NCI-H2029 treated with DMSO at 0.1 percent for 48 hours (cell line): ENCODE results near the gene ARGLU1.
A peak's percentile ranks its signal among the peaks of the same experiment; 100 is the strongest.

Experiments used
- DNase-seq: peaks from one replicate; lab custom pipeline; 2025; lab: John Stamatoyannopoulos, UW

Gene ARGLU1

DNA sequence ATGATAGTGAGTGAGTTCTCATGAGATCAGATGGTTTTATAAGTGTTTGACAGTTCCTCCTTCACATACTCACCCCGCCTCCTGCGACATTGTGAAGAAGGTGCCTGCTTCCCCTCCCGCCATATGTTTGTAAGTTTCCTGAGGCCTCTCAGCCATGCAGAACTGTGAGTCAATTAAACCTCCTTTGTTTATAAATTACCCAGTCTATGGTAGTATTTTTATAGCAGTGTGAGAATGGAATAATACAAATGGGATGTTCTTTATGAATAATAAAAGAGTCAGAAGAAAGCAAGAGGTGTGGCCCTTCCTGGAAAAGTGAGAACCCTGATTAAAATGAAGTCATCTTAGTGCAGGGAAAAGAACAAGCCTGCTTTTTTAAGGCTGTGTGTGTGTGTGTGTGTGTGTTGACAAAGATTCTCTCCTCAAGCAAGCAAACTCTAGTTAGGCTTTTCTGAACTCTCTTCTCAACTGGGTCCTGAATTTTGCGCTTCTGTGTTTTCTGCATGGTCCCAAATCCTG, 18.8 kb upstream of the ARGLU1 start:
- no peak for DNase-seq

DNA sequence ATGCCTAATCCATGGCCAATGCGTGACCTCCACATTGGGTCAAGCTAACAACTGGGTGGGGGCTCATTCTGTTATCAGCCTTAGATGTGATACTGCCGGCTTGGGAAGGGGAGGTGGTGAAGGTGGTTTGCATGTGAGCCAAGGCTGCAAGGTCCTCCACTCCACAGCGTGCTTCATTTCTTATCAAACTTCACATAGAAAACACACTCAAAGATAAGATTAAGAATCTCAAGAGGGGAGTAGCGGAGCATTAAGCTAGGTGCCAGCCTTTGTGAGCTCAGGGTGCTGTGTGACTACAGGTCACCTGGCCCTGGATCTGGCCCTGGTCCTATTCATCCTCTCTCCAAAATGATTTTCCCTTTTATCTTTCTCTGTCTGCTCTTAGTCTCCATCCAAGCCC, 13.3 kb upstream of the ARGLU1 start:
- DNase-seq = no peak

DNA sequence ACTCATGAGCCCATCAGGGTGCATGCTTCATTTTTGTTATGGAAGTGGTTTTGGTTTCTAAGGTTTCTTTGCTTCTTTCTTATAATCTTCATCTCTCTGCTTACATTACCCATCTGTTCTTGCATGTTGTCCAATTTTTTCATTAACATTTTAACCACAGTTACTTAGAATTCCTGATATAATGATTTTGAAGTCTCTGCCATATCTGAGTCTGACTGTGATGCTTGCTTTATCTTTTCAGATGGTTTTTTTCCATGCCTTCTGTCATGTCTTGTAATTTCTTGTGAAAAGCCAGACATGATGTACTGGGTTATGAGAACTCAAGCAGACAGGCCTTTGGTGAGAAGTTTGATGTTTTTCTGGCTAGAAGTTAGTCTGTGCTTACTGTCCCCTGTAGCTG, 8.0 kb upstream of the ARGLU1 start:
- no peak for DNase-seq

DNA sequence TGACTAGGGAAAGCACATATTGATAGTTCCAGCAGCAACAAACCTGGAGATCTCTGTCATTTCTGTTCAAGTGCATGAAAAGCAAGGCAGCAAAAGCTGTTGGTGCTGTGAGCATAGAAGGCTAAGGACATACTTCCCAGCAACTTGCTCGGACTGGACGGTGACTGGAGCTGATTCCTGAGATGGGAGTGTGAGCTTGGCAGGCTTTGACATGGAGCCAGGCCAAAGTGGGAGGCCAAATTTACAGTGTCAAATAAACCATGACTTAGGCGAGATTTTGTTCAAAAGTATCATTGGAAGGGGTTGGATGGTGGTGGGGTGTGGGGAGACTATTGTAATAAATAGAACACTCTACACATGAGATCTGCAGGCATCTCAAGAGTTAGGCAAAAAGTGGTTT, 5.9 kb upstream of the ARGLU1 start:
- no peak for DNase-seq

DNA sequence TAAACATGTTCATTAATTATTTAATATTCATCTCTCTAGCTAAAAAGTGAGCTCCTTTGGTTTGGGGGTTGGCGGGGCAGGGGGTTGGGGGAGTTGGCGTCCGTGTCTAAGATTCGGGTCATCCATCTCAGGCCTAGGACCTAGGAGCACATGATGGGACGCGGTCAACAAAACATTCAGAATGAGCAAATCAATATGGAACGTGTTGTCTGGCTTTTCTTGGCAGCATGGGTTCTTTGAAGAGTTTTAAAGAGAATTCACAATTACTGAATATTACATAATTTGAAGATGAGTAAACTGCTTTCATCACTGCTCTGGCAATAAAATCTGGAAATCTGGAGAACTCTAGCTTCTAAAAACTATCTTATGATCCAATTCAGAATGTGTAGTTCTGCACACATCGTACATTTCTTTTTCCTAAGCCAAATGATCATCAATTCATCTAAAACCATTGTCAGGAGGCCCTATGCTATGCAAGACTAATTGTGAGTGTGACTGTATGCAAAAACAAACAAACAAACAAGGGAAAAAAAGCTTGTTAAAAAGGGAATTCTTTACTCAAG, 5.4 kb upstream of the ARGLU1 start:
- DNase-seq = no peak

DNA sequence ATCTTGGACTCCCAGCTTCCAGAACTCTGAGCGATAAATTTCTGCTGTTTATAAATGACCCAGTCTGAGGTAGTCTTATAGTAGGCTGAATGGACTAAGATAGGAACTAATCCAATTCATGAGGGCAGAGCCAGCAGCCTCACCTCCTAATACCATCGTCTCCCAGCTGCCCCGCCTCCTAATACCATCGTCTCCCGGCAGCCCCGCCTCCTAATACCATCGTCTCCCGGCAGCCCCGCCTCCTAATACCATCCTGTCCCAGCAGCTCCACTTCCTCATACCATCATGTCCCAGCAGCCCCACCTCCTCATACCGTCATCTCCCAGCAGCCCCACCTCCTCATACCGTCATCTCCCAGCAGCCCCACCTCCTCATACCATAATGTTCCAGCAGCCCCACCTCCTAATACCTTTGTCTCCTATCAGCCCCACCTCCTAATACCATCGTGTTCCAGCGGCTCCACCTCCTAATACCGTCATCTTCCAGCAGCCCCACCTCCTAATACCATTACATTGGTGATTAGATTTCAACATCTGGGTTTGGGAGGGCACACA, 2.4 kb upstream of the ARGLU1 start:
- no peak for DNase-seq

DNA sequence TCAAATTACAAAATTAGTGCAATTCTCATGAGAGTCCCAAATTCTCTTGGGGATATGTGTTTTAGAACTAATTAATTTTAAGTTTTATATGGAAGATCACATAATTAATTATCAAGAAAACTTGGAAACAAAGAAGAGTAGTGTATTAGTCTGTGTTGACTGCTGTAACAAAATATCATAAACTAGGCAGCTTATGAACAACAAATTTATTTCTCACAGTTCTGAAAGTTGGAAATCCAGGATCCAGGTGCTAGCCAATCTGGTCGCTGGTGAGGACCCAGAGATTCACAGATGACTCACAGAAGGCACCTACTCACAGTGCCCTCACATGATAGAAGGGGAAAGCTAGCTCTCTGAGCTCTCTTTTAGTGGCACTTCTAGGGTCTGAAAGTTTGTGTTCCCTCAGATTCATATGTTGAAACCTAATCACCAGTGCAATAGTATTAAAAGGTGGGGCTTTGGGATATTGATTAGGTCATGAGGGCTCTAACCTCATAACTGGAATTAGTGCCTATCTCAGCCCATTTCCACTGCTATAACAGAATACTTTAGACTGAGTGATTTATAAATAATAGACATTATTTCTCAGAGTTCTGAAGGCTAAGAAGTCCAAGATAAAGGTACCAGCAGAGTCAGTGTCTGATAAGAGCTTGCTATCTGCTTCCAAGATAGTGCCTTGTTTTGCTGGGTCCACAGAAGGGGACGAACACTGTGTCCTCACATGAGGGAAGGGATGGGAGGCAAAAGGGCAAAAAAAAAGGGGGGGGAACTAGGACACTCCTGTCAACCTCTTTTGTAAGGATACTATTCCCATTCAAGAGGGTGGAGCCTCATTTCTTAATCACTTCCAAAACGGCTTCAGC, 1.5 kb upstream of the ARGLU1 start:
- DNase-seq = no peak

DNA sequence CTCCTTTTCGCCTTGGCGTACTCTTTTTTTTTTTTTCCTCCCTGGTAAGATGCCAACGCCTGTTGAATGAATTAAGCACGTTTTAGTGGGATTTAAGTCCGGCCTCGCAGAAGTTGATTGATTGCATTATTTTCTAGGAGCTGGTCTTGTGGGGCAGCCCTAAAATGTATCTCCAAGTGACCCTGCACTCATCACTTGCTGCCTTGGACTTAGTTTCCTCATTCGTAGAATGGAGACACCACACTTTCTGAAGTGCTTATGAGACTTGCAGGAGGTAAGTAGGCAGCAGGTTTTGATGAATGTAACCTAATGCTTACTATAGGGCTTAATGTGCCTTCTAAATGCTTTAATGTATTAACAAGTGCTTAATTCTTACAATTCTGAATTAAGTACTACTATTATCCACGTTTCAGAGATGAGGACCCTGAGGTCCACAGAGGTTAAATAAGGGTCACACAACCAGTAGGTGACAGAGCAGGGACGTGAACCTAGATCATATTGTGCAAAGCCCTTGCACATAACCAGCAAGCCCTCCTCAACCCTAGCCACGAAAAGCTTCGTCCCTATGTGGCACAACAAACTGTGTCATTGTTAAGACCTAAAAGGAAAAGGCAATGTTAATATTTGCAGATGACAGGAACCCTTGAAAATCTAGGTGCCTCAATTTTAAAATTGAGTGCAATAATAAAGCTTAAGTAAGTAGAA, 514 bp upstream of the ARGLU1 start:
- DNase-seq = no peak

DNA sequence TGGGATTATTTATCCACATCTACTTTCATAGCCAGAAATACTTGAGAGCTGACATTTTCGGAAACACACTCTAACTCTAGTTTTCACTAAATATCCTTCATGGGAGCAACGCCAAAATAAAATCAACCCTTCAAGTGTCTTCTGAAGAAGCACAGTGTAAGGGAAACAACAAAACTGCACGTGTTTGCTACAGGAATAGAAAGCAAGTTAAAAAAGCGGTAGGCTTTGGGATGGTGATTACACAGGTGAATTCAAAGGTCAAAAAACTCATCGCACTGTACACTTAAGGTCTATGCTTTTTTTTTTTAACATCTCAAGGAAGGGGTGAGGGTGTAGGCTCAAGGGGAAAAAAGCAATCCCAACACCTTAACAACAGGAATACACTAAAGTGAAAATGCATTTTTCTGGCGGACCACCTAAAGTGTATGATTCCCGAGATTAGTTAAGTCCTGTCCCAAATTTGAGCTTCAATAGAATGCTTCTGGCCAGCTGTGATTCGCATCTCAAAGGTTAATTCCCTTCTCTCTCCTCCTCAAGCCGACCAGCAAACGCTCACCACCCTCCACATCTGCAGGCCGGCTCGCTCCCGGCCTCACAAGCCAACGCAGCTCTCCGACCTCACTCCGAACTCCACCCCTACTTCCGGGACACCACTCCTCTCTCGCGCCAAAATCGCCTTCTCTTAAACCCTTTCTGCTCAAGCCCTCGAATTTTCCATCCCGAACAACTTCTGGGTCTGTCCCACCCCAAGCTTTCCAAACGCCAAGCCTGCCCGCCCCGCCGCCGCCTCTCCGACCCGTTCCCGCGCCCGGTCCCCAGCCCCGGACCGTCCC, 1.1 kb downstream of the ARGLU1 start:
- DNase-seq = peak; percentile 5

DNA sequence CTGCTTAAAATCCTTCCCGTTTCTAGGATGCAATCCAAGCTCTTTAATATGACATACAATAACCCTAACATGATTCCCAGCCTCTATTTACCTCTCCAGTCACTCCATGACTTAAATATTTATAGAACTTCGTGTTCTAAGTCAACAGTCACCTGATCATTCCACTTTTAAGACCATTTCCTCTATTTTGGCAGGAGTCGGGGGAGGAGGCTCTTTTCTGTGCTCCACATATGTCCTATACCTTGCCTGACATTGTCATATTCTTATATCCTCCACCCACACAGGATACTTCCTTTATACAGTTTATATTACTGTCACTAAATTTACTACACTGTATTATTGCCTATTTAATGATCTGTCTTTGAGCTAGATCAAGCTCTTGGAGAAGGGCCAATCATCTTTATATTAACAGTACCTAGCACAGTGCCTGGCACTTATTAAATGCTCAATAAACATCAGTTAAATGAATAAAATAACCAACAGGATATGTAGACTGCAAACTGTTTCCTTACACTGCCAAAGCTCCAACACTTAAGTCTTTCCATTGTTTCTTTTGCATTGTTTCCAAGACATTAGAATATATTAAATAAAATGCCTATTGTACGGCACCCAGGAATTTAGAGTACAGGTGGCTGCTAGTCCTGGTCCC, 2.7 kb downstream of the ARGLU1 start:
- no peak for DNase-seq

DNA sequence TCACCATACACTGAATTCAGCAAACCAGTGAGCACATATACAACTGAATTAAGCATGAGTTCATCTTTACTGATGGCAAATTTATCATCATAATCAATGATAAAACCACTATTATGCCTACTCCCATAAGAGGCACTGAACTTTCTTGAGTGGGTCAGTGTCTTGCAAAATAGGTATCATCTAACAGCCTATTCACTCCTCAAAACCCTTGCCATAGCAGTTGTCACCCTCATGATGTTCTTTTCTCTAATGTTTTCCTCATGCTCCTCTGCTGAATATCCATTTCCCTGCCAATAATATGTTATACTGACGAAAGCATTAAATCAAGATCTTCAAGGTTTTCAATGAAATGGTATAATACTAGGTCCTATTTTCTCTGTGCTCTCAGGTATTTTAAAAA, 5.6 kb downstream of the ARGLU1 start:
- DNase-seq = no peak

DNA sequence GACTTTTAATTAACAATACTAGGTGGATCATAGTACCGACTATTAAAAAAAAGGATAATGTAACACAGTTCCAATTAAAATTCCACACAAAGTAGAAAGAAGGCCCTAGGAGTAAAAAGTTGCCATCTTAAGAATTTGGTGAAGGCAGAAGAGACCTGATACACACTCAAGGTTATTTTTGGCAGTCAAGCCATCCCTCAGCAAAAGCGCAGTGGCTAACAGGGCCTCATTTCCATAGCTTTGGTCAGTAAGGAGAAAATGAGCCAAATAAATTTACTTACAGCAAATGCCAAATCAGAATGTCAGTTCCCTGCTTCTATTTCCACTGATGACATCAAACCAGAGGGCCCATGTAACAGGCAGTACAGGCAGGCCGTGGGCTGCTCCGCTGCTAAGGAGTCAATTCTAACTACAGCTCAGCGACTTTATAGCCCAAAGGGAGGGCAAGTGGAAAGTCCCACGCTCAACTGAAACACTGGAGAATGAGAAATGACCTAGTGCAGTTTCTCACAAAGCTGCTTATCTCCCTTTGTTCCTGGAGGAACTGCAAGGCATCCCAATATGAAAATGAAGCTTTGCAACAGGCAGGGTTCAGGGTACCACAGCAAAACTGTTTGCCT, 6.3 kb downstream of the ARGLU1 start:
- no peak for DNase-seq

DNA sequence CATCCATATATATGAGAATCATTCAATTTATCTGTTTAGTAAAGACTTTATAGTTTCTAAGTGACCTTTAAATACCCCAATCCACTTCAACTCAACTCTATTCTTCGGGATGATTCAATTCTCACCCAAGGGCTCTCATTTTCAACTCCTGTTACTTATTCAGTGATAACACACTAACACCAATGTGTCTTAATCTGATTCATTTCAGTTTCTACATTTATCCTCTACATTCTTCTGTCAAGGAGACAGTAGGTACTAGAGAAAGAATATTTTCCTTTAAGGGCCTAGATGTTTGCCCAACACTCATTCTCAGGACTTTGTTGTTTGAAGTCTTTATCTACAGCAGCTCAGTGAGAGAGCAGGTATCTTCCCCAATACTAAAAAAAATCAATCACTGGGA, 7.1 kb downstream of the ARGLU1 start:
- no peak for DNase-seq

DNA sequence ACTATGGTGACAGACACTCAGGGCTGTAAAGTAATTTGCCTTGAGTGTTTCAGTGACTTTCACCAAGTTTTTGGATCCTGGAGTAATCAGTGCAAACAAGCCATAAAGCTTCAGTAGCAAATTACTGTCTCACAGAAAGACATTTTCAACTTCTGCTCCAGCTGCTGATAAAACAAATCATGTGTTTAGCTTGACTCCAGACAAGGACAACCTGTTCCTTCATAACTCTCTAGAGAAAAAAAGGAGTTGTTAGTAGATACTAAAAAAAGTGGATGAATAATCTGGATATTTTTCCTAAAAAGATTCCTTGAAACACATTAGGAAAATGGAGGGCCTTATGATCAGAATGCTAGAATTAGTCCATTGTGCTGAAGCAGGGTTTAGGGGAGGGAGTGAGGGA, 9.4 kb downstream of the ARGLU1 start:
- no peak for DNase-seq

DNA sequence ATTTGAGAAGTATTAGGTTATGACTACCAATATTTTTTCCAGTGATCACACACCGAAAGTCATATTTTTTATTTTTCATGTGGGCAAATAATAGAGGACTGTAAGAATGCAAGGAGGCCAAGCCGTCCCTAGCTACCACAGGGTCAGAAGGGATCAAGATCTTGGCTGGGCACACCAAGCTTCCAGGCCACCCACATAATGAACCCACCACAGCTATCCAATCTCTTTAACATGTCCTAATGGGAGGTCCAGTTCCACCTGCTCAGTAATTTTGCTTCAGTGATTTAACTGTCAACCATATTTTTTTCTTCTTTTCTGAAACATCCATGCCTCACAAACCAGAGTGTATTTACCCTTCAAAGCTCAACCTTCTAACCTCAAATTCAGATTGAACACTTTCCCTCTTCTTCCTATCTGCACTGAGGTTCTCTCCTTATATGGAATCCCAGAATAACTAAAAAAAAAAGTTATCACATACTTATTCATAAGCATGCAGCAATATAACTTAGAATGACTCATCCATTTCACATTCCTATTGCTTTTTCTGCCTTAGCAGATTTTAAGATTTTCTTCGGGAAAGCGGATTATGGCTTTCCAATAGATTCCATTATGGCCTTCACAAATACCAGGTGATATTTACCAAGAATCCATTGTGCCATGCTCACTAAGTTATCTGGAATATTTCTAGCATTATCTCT, 12.2 kb downstream of the ARGLU1 start:
- no peak for DNase-seq

DNA sequence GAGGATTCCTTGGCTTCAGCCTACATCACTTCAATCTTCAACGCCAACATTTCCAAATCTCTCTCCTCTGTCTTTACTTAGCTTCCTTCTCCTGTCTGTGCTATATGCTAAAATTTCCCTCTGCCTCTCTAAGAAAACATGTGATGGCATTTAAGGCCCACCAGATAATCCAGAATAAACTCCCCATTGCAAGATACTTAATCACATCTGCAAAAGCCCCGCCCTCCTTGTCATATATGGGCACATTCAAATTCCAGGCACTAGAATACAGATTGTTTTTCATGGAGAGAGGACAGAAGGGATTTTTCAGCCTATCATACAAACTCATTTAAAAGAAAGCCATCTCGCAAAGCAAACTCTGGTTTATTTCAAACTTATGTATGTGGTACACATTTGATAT, 16.2 kb downstream of the ARGLU1 start:
- no peak for DNase-seq

DNA sequence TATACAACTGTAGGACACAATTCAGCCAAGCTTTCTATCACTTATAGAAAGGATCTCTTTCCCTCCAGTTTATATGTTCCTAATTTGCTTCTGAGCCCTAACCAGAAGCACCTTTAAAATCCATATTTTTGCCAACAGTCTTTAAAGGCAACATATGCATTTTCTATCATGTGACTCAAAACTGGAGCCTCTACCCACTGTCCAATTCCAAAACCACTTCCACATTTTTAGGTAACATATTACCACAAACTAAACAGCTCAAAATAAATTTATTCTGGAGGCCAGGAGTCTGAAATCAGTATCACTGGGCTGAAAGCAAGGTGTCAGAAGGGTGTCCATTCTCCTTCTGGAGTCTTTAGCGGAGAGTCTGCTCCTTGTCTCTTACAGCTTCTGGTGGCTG, 16.6 kb downstream of the ARGLU1 start:
- DNase-seq = no peak

DNA sequence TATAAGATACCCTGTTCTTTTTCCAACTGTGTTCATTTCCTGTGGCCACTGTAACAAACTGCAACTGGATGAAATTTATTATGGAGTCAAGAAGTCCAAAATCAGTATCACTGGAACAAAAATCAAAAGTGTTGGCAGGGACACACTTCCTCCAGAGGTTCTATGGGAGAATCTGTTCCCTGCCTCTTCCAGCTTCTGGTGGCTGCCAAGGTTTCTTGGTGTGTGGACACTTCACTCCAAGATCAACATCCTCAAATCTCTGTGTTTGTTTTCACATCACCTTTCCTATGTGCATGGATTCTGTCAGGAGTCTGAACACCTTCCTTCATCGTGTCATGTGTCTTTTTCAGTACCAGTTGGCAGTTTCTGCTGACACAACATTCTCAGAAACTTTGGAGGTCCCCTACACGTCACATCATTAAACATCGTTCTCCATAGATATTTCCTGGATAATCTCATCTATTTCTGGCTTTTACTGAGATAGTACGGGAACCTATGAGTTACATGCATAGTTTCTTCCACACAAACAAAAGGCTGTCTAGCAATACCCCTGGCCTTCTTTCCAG, 17.3 kb downstream of the ARGLU1 start:
- DNase-seq = no peak

DNA sequence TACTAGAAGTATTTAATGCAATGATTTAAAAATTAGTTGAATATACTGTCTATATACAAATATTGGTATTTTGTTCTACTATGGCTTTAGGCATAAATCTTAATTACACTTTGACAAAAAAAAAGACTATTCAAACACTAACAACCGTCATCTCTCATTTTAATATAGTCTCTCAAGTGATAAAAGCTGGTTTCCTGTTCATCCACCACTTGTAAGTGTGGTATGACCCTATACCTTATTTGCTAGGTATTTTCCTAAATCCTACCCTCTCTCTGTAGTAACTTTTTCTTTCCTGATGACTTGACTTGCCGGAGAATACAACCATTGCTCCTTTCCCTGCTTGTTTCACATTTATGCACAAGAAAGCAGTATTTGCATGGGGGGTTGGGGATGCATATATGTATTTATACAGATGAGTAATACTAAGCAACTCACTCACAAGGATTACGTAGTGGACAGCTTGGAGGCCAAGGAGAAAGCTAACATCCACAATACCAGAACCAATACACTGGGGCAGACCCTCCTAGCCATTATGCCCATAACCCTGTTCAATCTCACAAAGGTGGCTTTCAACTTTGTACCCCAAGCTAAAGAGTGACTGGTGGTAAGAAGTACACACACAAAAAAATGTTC, 19.8 kb downstream of the ARGLU1 start:
- no peak for DNase-seq
